ENCODE measurements around the gene TDRD3. TPM values are rescaled to one million over a fixed set of nuclear protein-coding genes. Genes with fewer than 3 reads are reported as not detected.

TDRD3 gene
- total RNA-seq, 2 donors from 2014 or later, result 18.8 to 39.2 TPM

Other genes with a start within 250 kb of the TDRD3 start
- 1 to 10 TPM; 7.1 to 8.0 TPM for gene DIAPH3, start 233.3 kb upstream of the TDRD3 start, total RNA-seq